SHP77 (cell line): ENCODE measurements around the gene EVI5.
"Not testable (repeated sequence)": the region's sequence is repeated elsewhere in the genome, so short reads cannot be mapped to it uniquely, and the experiment has no call there.

Experiments used
- DNase-seq, 2 experiments: peaks; one replicate each; lab custom pipeline; 2025; lab: John Stamatoyannopoulos, UW

EVI5 gene

DNA sequence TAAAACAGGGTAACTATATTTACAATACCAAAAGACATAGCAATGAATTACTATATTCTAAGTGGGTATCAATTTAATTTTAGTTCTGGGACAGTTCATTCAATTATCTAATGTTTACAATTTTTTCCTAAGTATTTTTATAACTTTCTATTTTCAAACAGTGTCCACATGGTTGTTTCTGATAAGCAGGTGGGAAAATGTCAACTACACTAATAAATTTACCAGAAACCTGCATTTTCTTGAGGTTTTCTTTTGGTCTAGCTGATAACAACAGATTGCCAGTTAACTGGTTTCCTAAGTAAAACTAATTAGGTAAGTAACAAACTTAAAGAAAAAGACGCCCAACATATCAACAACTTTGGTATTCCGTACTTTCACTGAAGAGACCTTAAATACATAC, 213.3 kb downstream of the EVI5 start:
- DNase-seq, result no peak

DNA sequence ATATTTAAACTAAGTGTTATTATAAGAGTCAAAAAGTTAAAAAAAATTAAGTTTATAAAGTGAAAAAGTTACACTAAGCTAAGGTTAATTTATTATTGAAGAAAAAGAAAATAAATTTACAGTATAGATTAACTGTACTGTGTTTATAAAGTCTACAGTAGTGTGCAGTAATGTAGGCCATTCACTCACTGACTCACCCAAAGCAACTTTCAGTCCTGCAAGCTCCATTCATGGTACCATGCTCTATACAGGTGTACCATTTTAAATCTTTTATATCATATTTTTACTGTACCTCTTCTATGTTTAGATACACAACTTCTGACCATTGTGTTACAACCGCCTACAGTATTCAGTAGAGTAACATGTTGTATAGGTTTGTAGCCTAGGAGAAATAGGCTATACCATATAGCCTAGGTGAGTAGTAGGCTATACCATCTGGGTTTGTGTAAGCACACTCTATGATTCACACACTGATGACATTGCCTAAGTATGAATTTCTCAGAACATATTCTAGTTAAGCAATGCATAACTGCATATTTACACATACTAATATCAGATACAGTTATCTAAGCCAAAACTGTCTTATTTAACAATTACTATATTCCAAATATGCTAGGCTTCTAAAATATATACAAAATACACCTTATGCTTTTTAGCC, 217.6 kb downstream of the EVI5 start:
- DNase-seq, result no peak

DNA sequence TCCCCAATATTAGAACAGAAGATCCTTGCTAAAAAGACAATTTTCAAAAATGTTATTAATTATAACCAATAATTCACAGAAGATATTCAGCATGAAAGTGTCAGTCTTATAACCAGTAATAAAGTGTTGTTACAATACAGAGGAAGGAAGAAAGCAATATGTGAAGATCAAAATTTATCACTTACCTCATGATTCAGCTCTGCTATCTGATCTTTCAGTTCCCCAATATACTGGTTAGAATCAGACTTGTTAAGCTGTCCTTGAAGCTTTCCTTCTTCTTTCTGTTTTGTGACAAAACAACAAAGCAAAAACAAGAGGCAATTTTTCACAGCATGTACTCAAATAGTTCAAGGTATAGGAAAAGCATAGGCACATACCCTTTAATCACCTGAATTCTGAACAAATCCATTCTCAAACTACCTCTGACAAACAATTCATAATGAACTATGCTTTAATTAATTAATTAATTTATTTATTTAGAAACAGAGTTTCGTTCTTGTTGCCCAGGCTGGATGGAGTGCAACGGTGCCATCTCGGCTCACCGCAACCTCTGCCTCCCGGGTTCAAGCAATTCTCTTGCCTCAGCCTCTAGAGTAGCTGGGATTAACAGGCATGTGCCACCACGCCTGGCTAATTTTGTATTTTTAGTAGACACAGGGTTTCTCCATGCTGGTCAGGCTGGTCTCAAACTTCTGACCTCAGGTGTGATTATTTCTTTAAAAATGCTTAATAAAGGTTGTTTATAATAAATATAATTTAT, 221.3 kb downstream of the EVI5 start:
- DNase-seq, result no peak

DNA sequence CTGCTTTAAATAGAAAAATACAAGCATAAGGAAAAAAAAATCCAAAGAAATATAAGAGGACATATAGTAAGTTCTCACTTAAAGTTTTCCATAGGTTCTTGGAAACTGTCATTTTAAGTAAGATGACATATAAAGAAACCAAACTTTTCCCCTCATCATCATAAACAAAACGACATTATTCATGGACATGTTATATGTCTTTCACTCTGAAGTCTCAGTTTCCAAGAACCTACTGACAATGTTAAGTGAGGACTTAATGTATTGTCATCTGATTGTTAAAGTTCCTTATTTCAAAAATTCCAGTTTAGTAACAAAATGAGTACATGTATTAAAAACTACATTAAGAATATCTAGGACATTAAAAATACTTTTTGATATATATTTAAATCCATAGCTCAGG, 228.6 kb downstream of the EVI5 start:
- no peak for DNase-seq

DNA sequence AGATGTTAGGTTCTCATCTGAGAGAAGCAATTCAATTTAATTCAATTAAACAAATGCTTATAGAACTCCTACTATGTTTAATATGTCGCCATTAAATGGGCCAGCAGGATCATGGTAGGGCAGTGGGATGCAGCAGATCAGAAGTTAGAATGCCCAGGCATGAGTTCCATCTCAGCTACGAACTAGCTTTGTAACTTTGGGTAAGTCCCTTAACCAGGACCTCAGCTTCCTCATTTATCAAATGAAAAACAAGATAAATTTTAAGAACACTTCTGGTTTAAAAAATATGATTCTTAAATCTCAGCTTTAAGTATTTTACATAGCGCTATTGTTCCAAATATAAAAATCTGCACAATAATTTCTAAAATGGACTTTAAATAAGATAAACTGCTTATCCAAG, 230.7 kb downstream of the EVI5 start:
- DNase-seq, result no peak

DNA sequence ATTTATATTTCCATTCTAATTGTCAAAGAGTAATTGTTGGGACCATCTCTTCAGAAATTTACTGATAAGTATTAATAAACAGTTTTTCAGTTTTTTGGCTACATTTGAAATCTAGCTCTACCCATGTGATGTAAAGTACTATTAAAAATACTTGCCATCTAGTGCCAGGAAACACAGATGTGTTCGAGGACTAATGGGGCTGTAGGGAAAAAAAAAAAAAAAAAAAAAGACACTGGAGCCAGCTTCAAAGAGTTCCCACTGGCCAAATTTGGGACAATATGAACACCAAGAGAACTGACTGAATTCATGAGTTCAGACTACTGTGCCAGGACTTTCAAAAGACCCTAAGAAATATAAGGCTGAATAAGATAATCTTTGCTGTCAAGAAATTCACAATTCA, 233.0 kb downstream of the EVI5 start:
- DNase-seq, result no peak

DNA sequence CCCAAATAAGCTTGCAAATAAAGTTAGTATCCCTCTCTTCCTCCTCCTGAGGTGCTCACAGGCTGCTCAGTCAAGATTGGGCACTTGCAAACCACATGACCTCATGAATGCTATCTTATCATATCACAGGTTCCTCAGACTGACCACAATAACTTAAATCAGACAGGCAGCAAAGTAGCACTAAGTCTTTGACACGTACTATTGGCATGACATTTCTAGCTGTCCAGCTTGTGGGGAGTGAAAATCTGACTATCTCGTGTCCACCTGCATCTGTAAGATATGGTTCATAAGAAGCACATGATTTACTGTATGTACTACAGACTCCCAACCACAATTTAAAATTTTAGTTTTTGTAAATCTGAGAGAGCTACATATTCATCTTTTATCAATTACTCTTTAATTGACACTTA, 240.1 kb downstream of the EVI5 start:
- DNase-seq, result no peak

DNA sequence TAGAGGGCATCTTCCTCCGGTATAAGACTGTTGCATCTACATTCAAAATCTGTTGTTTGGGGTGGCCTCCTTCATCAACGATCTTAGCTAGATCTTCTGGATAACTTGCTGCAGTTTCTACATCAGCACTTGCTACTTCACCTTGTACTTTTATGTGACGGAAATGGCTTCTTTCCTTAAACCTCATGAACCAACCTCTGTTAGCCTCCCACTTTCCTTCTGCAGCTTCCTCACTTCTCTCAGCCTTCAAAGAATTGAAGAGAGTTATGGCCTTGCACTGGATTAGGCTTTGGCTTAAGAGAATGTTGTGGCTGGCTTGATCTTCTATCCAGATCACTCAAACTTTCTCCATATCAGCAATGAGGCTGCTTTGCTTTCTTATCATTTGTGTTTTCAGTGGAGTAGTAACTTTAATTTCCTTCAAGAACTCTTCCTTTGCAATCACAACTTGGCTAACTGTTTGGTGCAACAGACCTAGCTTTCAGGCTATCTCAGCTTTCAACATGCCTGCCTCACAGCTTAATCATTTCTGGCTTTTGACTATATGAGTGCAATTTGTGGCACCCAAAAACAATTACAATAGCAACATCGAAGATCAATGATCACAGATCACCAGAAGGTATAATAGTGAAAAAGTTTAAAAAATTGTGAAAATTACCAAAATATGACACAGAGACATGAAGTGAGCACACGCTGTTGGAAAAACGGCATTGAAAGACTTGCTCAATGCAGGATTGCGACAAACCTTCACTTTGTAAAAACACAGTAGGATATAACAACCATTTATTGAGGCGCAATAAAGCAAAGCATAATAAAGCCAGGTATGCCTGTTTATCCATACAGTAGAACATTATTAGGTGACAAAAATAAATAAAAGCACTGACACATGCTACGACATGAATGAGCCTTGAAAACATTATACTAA, 241.5 kb downstream of the EVI5 start:
- DNase-seq, result no peak

DNA sequence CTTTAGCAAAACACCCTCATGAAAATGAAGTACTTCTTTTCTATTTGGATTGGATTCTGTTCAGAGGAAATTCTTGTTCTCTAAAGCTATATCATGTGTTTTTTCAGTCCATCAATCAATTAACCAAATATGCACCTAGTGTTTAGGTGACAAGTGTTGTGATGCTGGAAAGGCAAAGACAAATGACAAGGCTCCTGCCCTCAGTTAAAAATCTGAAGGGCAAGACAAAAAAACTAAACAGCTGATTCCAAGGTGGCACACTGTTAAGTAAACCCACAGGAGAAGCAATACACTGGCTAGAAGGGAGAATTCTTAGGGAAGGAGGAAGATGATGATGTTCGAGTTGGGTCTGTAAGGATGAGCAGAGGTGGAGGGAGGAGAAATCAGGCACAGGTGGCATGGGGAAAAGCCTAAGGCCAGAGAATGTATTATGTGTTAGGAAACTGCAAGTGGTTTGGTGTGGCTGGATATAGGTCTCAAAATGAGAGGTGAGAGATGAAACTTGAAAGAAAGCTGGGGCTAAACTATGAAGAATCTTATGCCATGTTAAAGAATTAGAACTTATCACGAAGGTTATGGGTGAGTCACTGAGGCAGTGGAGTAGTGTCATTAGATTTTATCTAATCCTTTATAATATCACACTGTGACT, 246.4 kb downstream of the EVI5 start:
- DNase-seq, result no peak

DNA sequence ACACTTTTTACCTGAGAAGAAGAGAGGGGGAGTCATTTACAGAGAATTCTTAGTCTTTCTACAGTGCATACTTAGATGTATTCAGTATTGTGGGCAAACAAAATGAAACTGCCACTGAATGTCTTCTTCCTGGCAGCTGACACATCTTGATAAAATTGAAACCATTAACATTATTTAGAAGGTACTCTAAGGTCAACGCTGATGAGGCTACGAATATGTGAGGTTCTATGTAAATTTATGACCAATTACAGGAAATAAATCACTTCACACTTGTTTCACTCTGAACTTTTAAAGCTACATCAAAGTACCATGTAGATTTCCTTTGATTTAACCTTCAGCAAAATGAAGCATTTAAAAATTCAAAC, 246.9 kb downstream of the EVI5 start:
- no peak for DNase-seq

DNA sequence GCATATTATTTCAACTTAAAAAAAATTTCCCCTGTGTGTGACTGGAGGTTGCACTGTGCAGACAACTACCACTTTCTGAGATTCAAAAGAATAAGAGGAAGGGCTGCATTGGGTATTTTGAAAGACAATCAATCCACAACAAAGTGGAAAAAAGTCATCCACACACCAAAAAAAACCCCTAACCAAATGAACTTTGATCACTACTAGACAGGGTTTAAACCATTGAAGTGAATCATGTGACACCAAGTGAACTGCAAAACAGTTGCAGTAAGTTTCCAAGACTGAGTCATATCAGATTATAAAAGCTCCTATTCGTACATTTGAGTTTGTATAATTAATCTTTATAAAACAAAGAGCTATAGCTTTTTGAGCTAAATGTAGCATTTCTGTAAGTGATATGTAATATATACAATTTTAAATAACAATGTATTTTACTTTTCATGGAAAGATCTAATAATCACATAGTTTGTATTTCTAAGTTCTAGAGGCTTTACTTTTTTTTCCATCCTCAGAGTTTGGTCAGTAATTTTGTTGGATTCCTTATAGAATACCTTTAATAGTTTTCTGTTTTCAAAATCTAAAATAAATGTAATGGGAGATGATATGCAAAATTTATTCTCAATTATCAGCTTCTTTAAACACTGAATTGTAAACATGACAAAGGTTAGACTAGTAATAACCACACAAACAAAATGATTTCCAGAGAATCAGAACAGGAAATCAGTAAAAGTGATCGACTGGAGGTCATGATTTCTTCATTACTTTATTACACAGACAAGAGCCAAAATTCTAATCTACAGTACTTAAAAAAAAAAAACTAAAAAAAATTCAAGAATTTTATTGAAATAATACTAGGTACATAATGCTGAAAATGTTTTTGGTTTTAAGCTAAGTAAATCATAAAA, 247.7 kb downstream of the EVI5 start:
- no peak for DNase-seq

DNA sequence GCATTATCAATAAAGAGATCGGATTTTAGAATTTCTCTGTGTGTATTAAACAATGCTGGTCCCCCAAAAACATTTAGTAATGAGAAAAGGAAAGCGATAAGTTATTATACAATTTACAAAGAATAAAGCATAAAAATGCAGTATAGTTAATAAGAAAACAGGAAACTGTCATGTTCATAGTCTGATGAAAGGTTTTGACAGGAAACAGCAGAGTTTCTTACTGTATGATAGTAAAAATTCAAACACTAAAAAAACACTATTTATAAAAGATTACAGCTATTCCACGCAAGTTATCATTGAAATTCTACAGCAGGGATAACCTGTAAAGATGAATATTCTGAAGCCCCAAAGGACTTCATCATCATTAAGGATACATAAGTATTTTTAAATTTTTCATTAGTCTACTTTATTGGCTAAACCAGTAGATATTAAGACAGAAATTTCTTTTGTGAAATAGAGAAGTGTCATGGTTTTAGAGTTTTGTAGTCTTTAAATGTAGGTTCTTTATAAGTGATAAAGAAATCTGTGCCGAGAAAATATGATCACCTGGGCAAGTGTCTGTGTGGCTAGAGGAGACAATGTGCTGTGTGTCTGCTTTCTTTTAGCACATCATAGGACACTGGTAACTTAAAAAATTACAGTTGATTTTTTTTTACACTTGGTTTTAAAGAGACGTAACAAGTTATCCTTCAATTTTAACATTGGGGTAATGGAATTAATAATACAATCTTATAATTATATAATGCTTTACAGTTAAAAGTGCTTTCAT, 248.5 kb downstream of the EVI5 start:
- no peak for DNase-seq

DNA sequence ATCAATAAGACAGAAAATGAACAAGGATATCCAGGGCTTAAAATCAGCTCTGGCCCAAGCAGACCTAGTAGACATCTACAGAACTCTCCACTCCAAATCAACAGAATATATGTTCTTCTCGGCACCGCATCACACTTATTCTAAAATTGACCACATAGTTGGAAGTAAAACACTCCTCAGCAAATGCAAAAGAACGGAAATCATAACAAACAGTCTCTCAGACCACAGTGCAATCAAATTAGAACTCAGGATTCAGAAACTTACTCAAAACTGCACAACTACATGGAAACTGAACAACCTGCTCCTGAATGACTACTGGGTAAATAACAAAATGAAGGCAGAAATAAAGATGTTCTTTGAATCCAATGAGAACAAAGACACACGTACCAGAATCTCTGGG, 252.5 kb downstream of the EVI5 start:
- not testable (repeated sequence) for DNase-seq

DNA sequence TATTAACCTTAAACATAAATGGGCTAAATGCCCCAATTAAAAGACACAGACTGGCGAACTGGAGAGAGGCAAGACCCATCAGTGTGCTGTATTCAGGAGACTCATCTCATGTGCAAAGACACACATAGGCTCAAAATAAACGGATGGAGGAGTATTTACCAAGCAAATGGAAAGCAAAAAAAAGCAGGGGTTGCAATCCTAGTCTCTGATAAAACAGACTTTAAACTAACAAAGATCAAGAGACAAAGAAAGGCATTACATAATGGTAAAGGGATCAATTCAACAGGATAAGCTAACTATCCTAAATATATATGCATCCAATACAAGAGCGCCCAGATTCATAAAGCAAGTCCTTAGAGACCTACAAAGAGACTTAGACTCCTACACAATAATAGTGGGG, 253.0 kb downstream of the EVI5 start:
- DNase-seq, result not testable (repeated sequence)

DNA sequence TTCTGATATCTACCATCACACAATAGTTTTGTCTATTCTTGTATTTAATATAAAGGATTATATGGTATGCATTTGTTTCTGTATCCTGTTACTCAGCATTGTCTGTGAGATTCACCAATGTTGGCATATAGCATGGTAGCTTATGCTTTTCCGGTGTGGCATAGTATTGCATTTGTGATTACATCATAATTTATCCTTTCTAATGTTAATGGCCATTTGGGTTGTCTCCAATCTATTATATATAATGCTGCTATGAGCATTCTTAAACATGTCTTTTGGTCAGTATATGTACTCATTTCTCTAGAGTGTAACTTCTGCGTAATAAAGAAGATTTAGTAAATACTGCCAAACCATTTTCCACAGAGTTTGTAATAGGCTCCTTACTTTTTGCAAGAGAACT, 257.2 kb downstream of the EVI5 start:
- DNase-seq, result no peak

DNA sequence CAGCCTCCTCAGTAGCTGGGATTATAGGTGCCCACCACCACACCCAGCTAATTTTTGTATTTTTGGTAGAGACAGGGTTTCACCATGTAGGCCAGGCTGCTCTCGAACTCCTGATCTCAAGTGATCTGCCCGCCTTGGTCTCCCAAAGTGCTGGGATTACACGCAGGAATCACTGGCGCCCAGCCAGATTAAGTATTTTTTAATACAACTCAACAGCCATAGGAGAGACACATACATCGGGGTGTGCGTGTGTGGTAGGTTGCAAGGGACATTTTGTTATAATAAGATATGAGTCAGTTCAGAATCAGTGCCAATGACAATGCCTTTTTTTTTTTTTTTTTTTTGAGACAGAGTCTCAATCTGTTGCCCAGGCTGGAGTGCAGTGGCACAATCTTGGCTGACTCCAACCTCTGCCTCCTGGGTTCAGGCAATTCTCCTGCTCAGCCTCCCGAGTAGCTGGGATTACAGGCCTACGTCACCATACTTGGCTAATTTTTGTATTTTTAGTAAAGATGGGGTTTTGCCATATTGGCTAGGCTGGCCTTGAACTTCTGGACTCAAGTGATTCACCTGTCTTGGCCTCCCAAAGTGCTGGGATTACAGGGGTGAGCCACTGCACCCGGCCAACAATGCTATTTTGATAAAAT, 259.8 kb downstream of the EVI5 start:
- DNase-seq, result not testable (repeated sequence)

DNA sequence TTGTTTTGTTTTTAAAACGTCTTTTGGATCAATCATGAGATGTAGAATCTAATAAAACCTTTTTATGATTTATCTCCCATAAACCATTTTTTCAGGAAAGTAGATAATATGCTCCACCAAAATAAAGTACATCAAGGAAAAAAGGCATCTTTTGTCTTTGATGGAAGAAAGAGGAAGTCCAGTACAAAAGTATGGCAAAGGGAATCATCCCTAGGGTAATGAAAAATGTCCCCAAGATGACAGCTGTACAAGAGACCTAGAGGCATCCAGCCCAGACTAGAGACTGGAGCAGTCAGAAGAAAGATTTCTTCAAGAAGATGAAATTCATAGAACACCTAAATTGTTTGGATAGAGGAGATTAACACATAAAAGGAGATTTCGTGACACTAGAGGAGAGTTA, 265.9 kb downstream of the EVI5 start:
- no peak for DNase-seq

DNA sequence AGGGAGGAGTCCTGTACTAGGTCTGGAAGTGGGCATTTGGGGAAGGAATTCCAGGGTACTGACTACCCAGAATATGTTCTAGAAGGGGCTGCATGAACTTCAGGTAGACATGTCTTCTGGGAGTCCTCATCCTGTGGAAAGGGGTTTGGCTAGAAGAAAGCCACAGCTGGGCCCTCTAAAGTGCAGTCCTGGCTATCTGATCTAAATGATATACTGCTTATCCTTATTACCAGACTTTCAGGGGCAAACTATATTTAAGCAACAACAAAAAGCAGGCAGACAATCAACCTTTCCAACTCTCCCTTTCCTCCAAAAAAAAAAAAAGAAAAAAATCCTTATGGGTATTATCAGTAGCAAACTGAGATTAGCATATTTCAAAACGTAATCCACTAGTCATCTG, 268.3 kb downstream of the EVI5 start:
- no peak for DNase-seq

DNA sequence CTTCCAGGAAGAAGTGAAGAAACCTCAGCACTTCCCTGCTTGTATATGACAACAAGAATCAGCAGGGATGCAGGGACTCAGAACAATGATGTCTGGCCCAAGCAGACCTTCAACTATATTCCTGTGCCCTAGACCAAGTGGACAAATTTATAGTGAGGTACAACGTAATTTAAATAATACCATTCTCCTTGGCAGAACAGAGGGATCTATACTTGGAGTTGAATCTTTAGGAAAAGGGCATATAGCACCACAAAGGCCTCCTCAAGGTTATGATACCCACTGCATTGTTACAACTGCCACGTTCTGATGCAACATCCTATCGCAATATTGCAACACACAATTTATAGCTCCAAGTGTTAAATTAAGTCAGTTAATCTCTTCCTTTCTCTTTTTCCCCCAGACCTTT, 269.1 kb downstream of the EVI5 start:
- no peak for DNase-seq

DNA sequence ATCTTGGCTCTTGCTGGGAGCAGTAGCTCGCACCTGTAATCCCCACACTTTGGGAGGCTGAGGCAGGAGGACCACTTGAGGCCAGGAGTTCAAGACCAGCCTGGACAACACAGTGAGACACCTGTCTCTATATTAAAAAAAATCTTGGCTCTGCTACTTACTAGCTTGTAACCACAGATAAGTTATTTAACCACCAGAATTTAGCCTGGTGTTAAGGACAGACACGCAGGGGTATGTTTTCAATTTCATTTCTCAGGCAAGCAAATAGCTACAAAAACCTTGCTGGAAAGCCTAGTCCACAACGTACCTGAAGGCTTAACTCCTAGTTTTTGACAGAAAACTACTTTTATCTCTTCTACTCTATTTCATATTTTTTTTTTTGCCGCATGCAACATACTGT, 273.4 kb downstream of the EVI5 start:
- no peak for DNase-seq
